Hepatocyte (in vitro differentiated cells): Measurements from ENCODE around the gene SIX6. TPM values are rescaled to one million over a fixed set of nuclear protein-coding genes. Genes with fewer than 3 reads are reported as not detected.
A peak's percentile ranks its signal among the peaks of the same experiment; 100 is the strongest.

Source experiments
- DNase-seq: peaks from one replicate; pipeline ENCODE4 v3.0.0-alpha.2; 2016; ENCODE audit warnings: low spot score
- H2AFZ ChIP-seq: fragments of 200-600 bp; sonication (generic); 2 replicates; pipeline ENCODE4 v1.6.0; 2016; ENCODE audit warnings: antibody characterized with exemption, mild to moderate bottlenecking
- H3K27ac ChIP-seq: fragments of 200-600 bp; sonication (generic); 2 replicates; pipeline ENCODE4 v1.5.1; 2016; ENCODE audit warnings: mild to moderate bottlenecking
- H3K27me3 ChIP-seq: fragments of 200-600 bp; sonication (generic); 2 replicates; pipeline ENCODE4 v1.6.1; 2016
- H3K36me3 ChIP-seq: fragments of 200-600 bp; sonication (generic); replicated peaks from 2 replicates; pipeline ENCODE4 v1.5.1; 2016; ENCODE audit warnings: low read depth; ENCODE audit not compliant: insufficient read depth
- H3K4me1 ChIP-seq: fragments of 200-600 bp; sonication (generic); 2 replicates; pipeline ENCODE4 v1.5.1; 2016; ENCODE audit warnings: mild to moderate bottlenecking, moderate library complexity; ENCODE audit not compliant: insufficient read depth
- H3K4me2 ChIP-seq: fragments of 200-600 bp; sonication (generic); 2 replicates; pipeline ENCODE4 v1.6.0; 2016
- H3K4me3 ChIP-seq: fragments of 200-600 bp; sonication (generic); 2 replicates; pipeline ENCODE4 v1.5.1; 2016; ENCODE audit warnings: mild to moderate bottlenecking
- H3K79me2 ChIP-seq: fragments of 200-600 bp; sonication (generic); 2 replicates; pipeline ENCODE4 v1.6.0; 2017; ENCODE audit warnings: mild to moderate bottlenecking
- H3K9me2 ChIP-seq: fragments of 200-600 bp; sonication (generic); replicated peaks from 2 replicates; pipeline ENCODE4 v1.6.0; 2017; ENCODE audit warnings: mild to moderate bottlenecking; ENCODE audit not compliant: insufficient read depth
- H3K9me3 ChIP-seq: fragments of 200-600 bp; sonication (generic); 2 replicates; pipeline ENCODE4 v1.5.1; 2016; ENCODE audit warnings: low read depth, mild to moderate bottlenecking
- H4K20me1 ChIP-seq: fragments of 200-600 bp; sonication (generic); 2 replicates; pipeline ENCODE4 v1.6.0; 2016; ENCODE audit warnings: mild to moderate bottlenecking; ENCODE audit not compliant: insufficient read depth, poor library complexity, severe bottlenecking
- EZH2 ChIP-seq: fragments of 200-600 bp; sonication (generic); IDR thresholded peaks from 2 replicates; pipeline ENCODE4 v1.6.1; 2016; ENCODE audit warnings: antibody characterized with exemption, mild to moderate bottlenecking, borderline replicate concordance
- EZH2phosphoT487 ChIP-seq: fragments of 200-600 bp; sonication (generic); IDR thresholded peaks from one replicate; pipeline ENCODE4 v1.6.1; 2018; ENCODE audit warnings: antibody characterized with exemption, mild to moderate bottlenecking, low read depth, moderate library complexity; ENCODE audit not compliant: unreplicated experiment, severe bottlenecking
- WGBS: methylation state at CpG from one replicate; pipeline ENCODE4 v1.1.6; 2016; ENCODE audit warnings: low lambda C conversion rate; ENCODE audit errors: missing lambda C conversion rate; 5-methylcytosine and 5-hydroxymethylcytosine counted together
- polyA plus RNA-seq: library from polyadenylated mRNA; unstranded; fragments of >200 nt; fragmentation: Nextera tagmentation; extraction: Ambion mirVana; gene quantifications from 2 replicates; pipeline ENCODE4 v1.2.1, GENCODE V29; 2016
- total RNA-seq: library from RNA; depleted of rRNA; stranded (reverse); fragments of >200 nt; gene quantifications from 2 replicates; pipeline ENCODE4 v1.2.3, GENCODE V29; 2014
- TF ChIP-seq, protein P1 (sequence below): fragments of 200-600 bp; sonication (generic); IDR thresholded peaks from 2 replicates; pipeline ENCODE4 v1.5.1; 2016; ENCODE audit warnings: antibody characterized with exemption, mild to moderate bottlenecking; ENCODE audit not compliant: poor library complexity

Gene SIX6
- total and polyA plus RNA-seq, 2 experiments from 2014 or later: not detected

DNA sequence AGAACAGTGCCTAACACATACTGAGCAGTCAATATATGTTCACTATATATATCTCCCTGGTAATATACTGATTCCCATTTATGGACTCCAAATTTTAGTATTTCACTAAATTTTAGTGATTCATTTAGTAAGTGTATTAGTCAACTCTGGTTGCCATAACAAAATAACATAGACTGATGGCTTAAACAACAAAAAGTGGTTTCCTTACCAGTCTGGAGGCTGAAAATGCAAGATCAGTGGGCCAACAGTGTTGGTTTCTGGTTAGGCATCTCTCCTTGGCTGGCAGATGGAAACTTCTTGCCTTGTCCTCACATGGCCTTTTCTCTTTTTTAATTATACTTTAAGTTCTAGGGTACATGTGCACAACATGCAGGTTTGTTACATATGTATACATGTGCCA lies 28.7 kb downstream of the SIX6 start:
- TF ChIP-seq EZH2phosphoT487 (no peak), EZH2 (no peak)
- TF ChIP-seq, protein P1, sequence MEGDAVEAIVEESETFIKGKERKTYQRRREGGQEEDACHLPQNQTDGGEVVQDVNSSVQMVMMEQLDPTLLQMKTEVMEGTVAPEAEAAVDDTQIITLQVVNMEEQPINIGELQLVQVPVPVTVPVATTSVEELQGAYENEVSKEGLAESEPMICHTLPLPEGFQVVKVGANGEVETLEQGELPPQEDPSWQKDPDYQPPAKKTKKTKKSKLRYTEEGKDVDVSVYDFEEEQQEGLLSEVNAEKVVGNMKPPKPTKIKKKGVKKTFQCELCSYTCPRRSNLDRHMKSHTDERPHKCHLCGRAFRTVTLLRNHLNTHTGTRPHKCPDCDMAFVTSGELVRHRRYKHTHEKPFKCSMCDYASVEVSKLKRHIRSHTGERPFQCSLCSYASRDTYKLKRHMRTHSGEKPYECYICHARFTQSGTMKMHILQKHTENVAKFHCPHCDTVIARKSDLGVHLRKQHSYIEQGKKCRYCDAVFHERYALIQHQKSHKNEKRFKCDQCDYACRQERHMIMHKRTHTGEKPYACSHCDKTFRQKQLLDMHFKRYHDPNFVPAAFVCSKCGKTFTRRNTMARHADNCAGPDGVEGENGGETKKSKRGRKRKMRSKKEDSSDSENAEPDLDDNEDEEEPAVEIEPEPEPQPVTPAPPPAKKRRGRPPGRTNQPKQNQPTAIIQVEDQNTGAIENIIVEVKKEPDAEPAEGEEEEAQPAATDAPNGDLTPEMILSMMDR: no peak
- DNase-seq: no peak
- no peaks in the 10 kb centered on the region for H3K36me3 ChIP-seq

DNA sequence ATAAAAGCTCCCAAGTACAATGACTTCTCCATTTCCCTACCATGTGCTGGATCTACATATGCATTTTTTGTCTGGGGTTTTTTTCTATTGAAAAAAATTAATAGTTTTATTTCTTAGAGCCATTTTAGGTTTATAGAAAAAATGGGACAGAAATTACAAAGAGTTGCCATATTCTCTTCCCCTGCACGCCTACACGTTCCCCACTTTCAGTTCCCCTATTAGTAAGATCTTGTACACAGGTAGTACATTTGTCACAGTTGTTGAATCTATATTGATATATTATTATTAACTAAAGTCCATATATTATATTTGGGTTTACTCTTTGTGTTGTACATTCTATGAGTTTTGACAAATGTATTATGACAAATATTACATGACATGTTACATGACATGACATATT lies 35.7 kb downstream of the SIX6 start:
- no peak overlapping the region for H3K4me3 ChIP-seq
- TF ChIP-seq EZH2phosphoT487 (no peak), EZH2 (no peak)

More for the DNA sequence above, 28.7 kb downstream of the SIX6 start:
- Histone ChIP-seq H2AFZ (no peak overlapping the region), H3K27ac (no peak overlapping the region), H3K79me2 (no peaks in the 10 kb centered on the region), H3K9me2 (no peaks in the 10 kb centered on the region), H3K4me1 (no peaks in the 10 kb centered on the region), H3K27me3 (peaks cover 8% of the 10 kb centered on the region), H3K9me3 (no peaks in the 10 kb centered on the region), H3K4me2 (no peak overlapping the region), H3K4me3 (no peak overlapping the region), H4K20me1 (no peaks in the 10 kb centered on the region)

DNA sequence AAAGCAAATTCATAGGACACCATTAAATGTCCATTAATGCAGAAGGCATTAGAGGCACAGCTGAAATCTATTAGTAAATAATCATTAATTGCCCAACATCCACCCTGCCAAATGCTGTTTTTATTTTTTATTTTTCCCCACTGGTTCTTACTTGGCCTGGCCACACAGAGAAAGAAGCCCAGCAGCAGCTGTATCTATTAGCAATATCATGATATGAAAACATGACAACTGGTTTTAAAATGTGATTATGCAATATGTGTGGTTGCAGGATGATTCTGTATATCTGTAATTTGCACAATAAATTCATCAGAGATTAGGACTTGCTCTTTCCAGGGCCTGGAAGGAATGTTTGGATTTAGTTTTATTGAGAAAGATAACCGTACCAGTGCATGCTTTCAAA lies 44.9 kb downstream of the SIX6 start:
- Histone ChIP-seq H3K27ac (no peak overlapping the region), H3K4me2 (no peak overlapping the region), H3K79me2 (no peaks in the 10 kb centered on the region), H3K27me3 (no peaks in the 10 kb centered on the region), H2AFZ (no peak overlapping the region), H3K36me3 (no peaks in the 10 kb centered on the region), H3K4me1 (no peaks in the 10 kb centered on the region), H4K20me1 (no peaks in the 10 kb centered on the region), H3K9me2 (no peaks in the 10 kb centered on the region), H3K9me3 (no peaks in the 10 kb centered on the region), H3K4me3 (no peak overlapping the region)
- TF ChIP-seq, protein P1: no peak
- TF ChIP-seq EZH2phosphoT487: no peak
- no peak for TF ChIP-seq EZH2
- DNase-seq: no peak
- 54% methylated on average over 1 of the region's 1 CpG for WGBS

More for the DNA sequence above, 35.7 kb downstream of the SIX6 start:
- Histone ChIP-seq H3K9me2 (no peaks in the 10 kb centered on the region), H3K4me1 (no peaks in the 10 kb centered on the region), H2AFZ (no peak overlapping the region), H3K9me3 (no peaks in the 10 kb centered on the region), H3K27ac (no peak overlapping the region), H4K20me1 (no peaks in the 10 kb centered on the region), H3K27me3 (peaks cover 5% of the 10 kb centered on the region), H3K4me2 (no peak overlapping the region), H3K79me2 (no peaks in the 10 kb centered on the region), H3K36me3 (no peaks in the 10 kb centered on the region)
- no peak for DNase-seq
- 97% methylated on average over 2 of the region's 2 CpGs for WGBS

DNA sequence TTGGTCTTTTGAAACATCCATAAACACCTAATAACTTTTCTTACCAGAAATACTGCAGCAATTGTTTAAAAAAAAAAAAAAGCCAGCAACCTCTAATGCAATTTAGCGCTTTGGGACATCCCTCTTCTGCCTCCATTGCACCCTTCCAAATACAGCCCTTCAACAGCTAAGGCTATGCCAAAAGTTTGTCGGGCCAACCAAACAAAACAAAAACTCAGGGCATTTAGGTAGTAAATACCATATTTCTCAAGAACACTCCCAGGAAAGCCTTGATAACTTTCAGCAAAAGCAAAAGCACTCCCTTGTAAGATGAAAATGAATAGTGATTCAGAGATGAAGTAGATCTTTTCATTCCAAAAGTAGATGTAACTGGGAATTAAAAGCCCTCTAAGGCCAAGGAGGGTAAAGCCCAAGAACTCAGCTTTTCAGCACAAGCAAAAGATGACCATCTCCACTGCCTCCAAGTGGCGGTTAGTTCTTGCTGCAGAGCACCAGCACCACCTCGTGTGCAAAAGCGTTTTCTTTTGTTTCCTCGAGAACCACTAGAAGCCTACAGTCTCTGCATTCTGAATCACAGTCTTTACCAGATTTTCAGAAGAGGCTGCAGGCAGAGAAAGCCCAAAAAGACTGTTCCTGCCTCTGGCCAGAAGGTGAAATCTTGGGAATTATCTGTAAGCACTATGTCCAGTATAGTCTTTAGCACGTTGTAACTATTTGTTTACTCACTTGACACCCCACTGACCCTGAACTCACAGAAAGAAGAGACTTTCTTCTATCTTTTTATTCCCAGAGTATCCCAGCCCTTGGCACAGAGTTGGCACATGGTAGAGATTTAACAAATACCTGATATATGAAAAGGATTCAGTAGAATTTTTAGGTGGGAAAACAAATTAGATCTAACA lies 53.1 kb downstream of the SIX6 start:
- Histone ChIP-seq H3K9me3 (no peaks in the 10 kb centered on the region), H3K4me2 (no peak overlapping the region), H3K9me2 (no peaks in the 10 kb centered on the region), H3K27ac (no peak overlapping the region), H3K4me1 (peaks cover 7% of the 10 kb centered on the region), H3K36me3 (no peaks in the 10 kb centered on the region), H3K79me2 (no peaks in the 10 kb centered on the region), H2AFZ (no peak overlapping the region), H3K27me3 (no peaks in the 10 kb centered on the region), H4K20me1 (no peaks in the 10 kb centered on the region), H3K4me3 (no peak overlapping the region)
- 29% methylated on average over 7 of the region's 7 CpGs for WGBS
- peak; percentile 80 for DNase-seq
- TF ChIP-seq EZH2: no peak
- TF ChIP-seq, protein P1: peak; percentile 69
